HCT116 (cell line): Measurements from ENCODE around the gene LMAN1L. TPM values are rescaled to one million over a fixed set of nuclear protein-coding genes. Genes with fewer than 3 reads are reported as not detected.

Source experiments
- ATAC-seq: fragments of 200-7000 bp; cut with Tn5 transposase; 2 replicates; pipeline ENCODE4 v1.9.1; 2020; ENCODE audit warnings: mild to moderate bottlenecking, moderate library complexity
- BruUV-seq: library from RNA; stranded (reverse); fragments of 400-500 nt; replicated peaks from 2 replicates; lab custom pipeline; 2021; lab: Mats Ljungman, UMichigan
- CTCF ChIA-PET: fragments of 300-600 bp; sonication (Branson Sonifier 250); formaldehyde crosslinking; loops from one replicate; lab custom pipeline; 2021; ENCODE audit warnings: antibody characterized with exemption; lab: Charles Lee
- POLR2A ChIA-PET: fragments of 300-600, 350-600 bp; sonication (Branson Sonifier 250); formaldehyde crosslinking; loops from one replicate; lab custom pipeline; 2021; ENCODE audit warnings: antibody characterized with exemption; lab: Charles Lee
- RAD21 ChIA-PET, 2 experiments: fragments of 300-600 bp; sonication (Branson Sonifier 250); formaldehyde crosslinking; loops; one replicate each; lab custom pipeline; 2023; ENCODE audit warnings: low total read pairs in 2 of 2; ENCODE audit not compliant: uncharacterized antibody in 2 of 2, unreplicated experiment in 2 of 2, low non-redundant PET in 1 of 2; lab: Charles Lee
- DNase-seq: peaks from one replicate; pipeline ENCODE4 v3.0.0-alpha.2; 2010; ENCODE audit warnings: low read depth, low spot score
- H2AFZ ChIP-seq: fragments of 200-600 bp; shearing (Covaris generic), sonication (generic); 2 replicates; pipeline ENCODE4 v1.6.1; 2017; ENCODE audit warnings: low read depth, mixed run types, mixed read lengths, antibody characterized with exemption, low read length; ENCODE audit not compliant: poor library complexity, severe bottlenecking
- H3K27ac ChIP-seq: 2 replicates; pipeline ENCODE4 v1.5.1; 2012; ENCODE audit warnings: low read depth, low read length
- H3K27me3 ChIP-seq: fragments of 200-600 bp; sonication (generic); 2 replicates; pipeline ENCODE4 v1.6.1; 2016; ENCODE audit warnings: mixed run types, low read length, mixed read lengths; ENCODE audit not compliant: insufficient read depth
- H3K36me3 ChIP-seq, 2 experiments: fragments of 200-500 bp in 1 of 2; fragments of 200-600 bp in 1 of 2; sonication (Bioruptor generic) in 1 of 2; sonication (generic) in 1 of 2; 2 replicates each; pipeline versions ENCODE4 v1.5.1 to v1.6.1; 2014 to 2016; ENCODE audit warnings: low read length in 2 of 2, inconsistent platforms in 1 of 2, mixed read lengths in 1 of 2, mixed run types in 1 of 2; ENCODE audit not compliant: insufficient read depth in 2 of 2, control insufficient read depth in 1 of 2
- H3K4me1 ChIP-seq, 2 experiments: fragments of 200-600 bp in 1 of 2; sonication (generic) in 1 of 2; 2 replicates each; pipeline versions ENCODE4 v1.5.1 to v1.6.1; 2012 to 2017; ENCODE audit warnings: low read length in 2 of 2, inconsistent platforms in 1 of 2, mild to moderate bottlenecking in 1 of 2, mixed read lengths in 1 of 2, mixed run types in 1 of 2, moderate library complexity in 1 of 2; ENCODE audit not compliant: insufficient read depth in 2 of 2, control insufficient read depth in 1 of 2
- H3K4me2 ChIP-seq: fragments of 200-600 bp; sonication (generic); 2 replicates; pipeline ENCODE4 v1.6.1; 2017; ENCODE audit warnings: mixed run types, low read length, mixed read lengths
- H3K4me3 ChIP-seq, 2 experiments: fragments of 200-600 bp in 1 of 2; sonication (generic) in 1 of 2; replicated peaks in 1 of 2; 2 replicates each; pipeline ENCODE4 v1.5.1; 2011 to 2016; ENCODE audit warnings: low read length in 2 of 2, control low read depth in 1 of 2, low read depth in 1 of 2, mild to moderate bottlenecking in 1 of 2, mixed read lengths in 1 of 2, mixed run types in 1 of 2
- H3K79me2 ChIP-seq: fragments of 200-600 bp; sonication (generic); 2 replicates; pipeline ENCODE4 v1.6.1; 2017; ENCODE audit warnings: mild to moderate bottlenecking, mixed run types, low read length, moderate library complexity, mixed read lengths; ENCODE audit not compliant: insufficient read depth
- H3K9ac ChIP-seq: fragments of 200-600 bp; sonication (generic); 2 replicates; pipeline ENCODE4 v1.6.1; 2016; ENCODE audit warnings: low read length, mixed read lengths
- H3K9me2 ChIP-seq: fragments of 200-600 bp; sonication (generic), shearing (Covaris generic); 2 replicates; pipeline ENCODE4 v1.6.1; 2017; ENCODE audit warnings: mixed run types, mild to moderate bottlenecking, moderate library complexity; ENCODE audit not compliant: insufficient read depth
- H3K9me3 ChIP-seq, 2 experiments: fragments of 200-500 bp in 1 of 2; fragments of 200-600 bp in 1 of 2; sonication (Bioruptor generic) in 1 of 2; sonication (generic) in 1 of 2; 2 replicates each; pipeline ENCODE4 v1.6.1; 2014 to 2017; ENCODE audit warnings: low read length in 2 of 2, mixed read lengths in 2 of 2, inconsistent platforms in 1 of 2, low read depth in 1 of 2, mild to moderate bottlenecking in 1 of 2, mixed run types in 1 of 2, moderate library complexity in 1 of 2; ENCODE audit not compliant: control insufficient read depth in 1 of 2, insufficient read depth in 1 of 2
- H4K20me1 ChIP-seq: fragments of 200-600 bp; sonication (generic), shearing (Covaris generic); 2 replicates; pipeline ENCODE4 v1.6.1; 2017; ENCODE audit warnings: mixed run types, mild to moderate bottlenecking, moderate library complexity; ENCODE audit not compliant: insufficient read depth
- CBX3 ChIP-seq: IDR thresholded peaks from 2 replicates; pipeline ENCODE4 v1.6.1; 2012; ENCODE audit warnings: low read depth
- EZH2 ChIP-seq: fragments of 200-600 bp; sonication (generic); IDR thresholded peaks from 2 replicates; pipeline ENCODE4 v1.6.1; 2017; ENCODE audit warnings: antibody characterized with exemption, mixed run types
- EZH2phosphoT487 ChIP-seq: fragments of 200-600 bp; IDR thresholded peaks from 2 replicates; pipeline ENCODE4 v1.6.1; 2018; ENCODE audit warnings: antibody characterized with exemption, borderline replicate concordance
- FOSL1 ChIP-seq: IDR thresholded peaks from 2 replicates; pipeline ENCODE4 v1.6.1; 2012; ENCODE audit warnings: low read depth
- MAX ChIP-seq: IDR thresholded peaks from 2 replicates; pipeline ENCODE4 v1.6.1; 2012
- POLR2A ChIP-seq: IDR thresholded peaks from 2 replicates; pipeline ENCODE4 v1.7.0; 2011; ENCODE audit warnings: borderline replicate concordance; ENCODE audit not compliant: insufficient read depth, insufficient read length; ENCODE audit errors: extremely low read depth
- POLR2AphosphoS5 ChIP-seq: IDR thresholded peaks from 2 replicates; pipeline ENCODE4 v1.6.1; 2011; ENCODE audit warnings: mild to moderate bottlenecking, low read depth, low read length, moderate library complexity
- RAD21 ChIP-seq: IDR thresholded peaks from 2 replicates; pipeline ENCODE4 v1.6.1; 2012; ENCODE audit warnings: low read depth, mild to moderate bottlenecking
- SIN3A ChIP-seq: IDR thresholded peaks from 2 replicates; pipeline ENCODE4 v1.6.1; 2012; ENCODE audit warnings: low read depth
- SP1 ChIP-seq: IDR thresholded peaks from 2 replicates; pipeline ENCODE4 v1.6.1; 2012; ENCODE audit warnings: low read depth
- ZNF274 ChIP-seq: fragments of 200-500 bp; sonication (Bioruptor generic); IDR thresholded peaks from 2 replicates; pipeline ENCODE4 v1.6.1; 2014; ENCODE audit warnings: mild to moderate bottlenecking, low read depth, low read length, inconsistent platforms
- intact Hi-C: fragments of 100-400 bp; cut with micrococcal nuclease; formaldehyde crosslinking; loops from 2 replicates; pipeline ENCODE4 v1.10.0; 2022
- total RNA-seq: library from RNA; stranded (reverse); gene quantifications from one replicate; pipeline ENCODE4 v1.2.1, GENCODE V29; 2021; ENCODE audit not compliant: unreplicated experiment
- TF ChIP-seq, protein P1 (sequence below): IDR thresholded peaks from 2 replicates; pipeline ENCODE4 v1.6.1; 2012
- TF ChIP-seq, protein P2 (sequence below): IDR thresholded peaks from 2 replicates; pipeline ENCODE4 v1.6.1; 2011; ENCODE audit warnings: mild to moderate bottlenecking, low read length, moderate library complexity; ENCODE audit not compliant: insufficient replicate concordance; ENCODE audit errors: extremely low read depth

Gene LMAN1L
- total RNA-seq, 1 experiment from 2014 or later: 0.17 TPM

- Histone ChIP-seq H3K36me3 (no peaks in the 10 kb centered on the region), H3K4me3 (no peak overlapping the region), H2AFZ (no peak overlapping the region)
- CTCF ChIA-PET: interaction anchor here (1.4 to 2.3 kb wide), 2 partner anchors 10 to 55 kb away, joined by 3 to 14 read pairs; no protein-coding TSS in a partner anchor
- RAD21 ChIA-PET: interaction anchor here in 1 of 2 experiments (0.6 kb wide), 1 partner anchor 19 kb away, joined by 3 read pairs; no protein-coding TSS in a partner anchor
- TF ChIP-seq SP1: no peak
- no peak for TF ChIP-seq SIN3A
- TF ChIP-seq, protein P1, sequence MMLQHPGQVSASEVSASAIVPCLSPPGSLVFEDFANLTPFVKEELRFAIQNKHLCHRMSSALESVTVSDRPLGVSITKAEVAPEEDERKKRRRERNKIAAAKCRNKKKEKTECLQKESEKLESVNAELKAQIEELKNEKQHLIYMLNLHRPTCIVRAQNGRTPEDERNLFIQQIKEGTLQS: no peak
- no peak for TF ChIP-seq POLR2AphosphoS5
- TF ChIP-seq CBX3: no peak
- TF ChIP-seq ZNF274: no peak
- TF ChIP-seq EZH2: no peak
- no peak for TF ChIP-seq POLR2A
- TF ChIP-seq FOSL1: no peak
- TF ChIP-seq, protein P2, sequence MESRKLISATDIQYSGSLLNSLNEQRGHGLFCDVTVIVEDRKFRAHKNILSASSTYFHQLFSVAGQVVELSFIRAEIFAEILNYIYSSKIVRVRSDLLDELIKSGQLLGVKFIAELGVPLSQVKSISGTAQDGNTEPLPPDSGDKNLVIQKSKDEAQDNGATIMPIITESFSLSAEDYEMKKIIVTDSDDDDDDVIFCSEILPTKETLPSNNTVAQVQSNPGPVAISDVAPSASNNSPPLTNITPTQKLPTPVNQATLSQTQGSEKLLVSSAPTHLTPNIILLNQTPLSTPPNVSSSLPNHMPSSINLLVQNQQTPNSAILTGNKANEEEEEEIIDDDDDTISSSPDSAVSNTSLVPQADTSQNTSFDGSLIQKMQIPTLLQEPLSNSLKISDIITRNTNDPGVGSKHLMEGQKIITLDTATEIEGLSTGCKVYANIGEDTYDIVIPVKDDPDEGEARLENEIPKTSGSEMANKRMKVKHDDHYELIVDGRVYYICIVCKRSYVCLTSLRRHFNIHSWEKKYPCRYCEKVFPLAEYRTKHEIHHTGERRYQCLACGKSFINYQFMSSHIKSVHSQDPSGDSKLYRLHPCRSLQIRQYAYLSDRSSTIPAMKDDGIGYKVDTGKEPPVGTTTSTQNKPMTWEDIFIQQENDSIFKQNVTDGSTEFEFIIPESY: no peak
- TF ChIP-seq EZH2phosphoT487: no peak
- no peak for TF ChIP-seq RAD21
- TF ChIP-seq MAX: no peak
- TF ChIP-seq, all 23 proteins: peak for 0
- Histone ChIP-seq H3K79me2 (no peaks in the 10 kb centered on the region), H3K9me3 (no peaks in the 10 kb centered on the region), H3K9me2 (no peaks in the 10 kb centered on the region), H3K27ac (no peak overlapping the region), H3K9ac (no peak overlapping the region), H3K27me3 (peaks cover 21% of the 10 kb centered on the region; the same call in 1 of the 2 replicates), H4K20me1 (no peaks in the 10 kb centered on the region), H3K4me2 (no peak overlapping the region), H3K4me1 (no peaks in the 10 kb centered on the region)
- DNase-seq: no peak
- no TSS peak for BruUV-seq
- POLR2A ChIA-PET: no interaction called here
- ATAC-seq: 0 out of 2 replicates have a peak, but pooled peaks have one; percentile 11
- intact Hi-C loops: no loop called here
Measured at GRCh38 chr15:74825866-74826265, 13.2 kb downstream of the LMAN1L start.
